DND-41 (cell line): ENCODE measurements around the gene MPL.

Experiments
- ATAC-seq: fragments of 200-7000 bp; cut with Tn5 transposase; 3 replicates; pipeline ENCODE4 v1.9.1; 2021; ENCODE audit warnings: low read depth; ENCODE audit not compliant: insufficient read depth
- DNase-seq: peaks from one replicate; pipeline ENCODE4 v3.0.0-alpha.2; 2020
- H2AFZ ChIP-seq: 2 replicates; pipeline ENCODE4 v1.6.0; 2012; ENCODE audit warnings: low read depth, low read length
- H3K27ac ChIP-seq: 2 replicates; pipeline ENCODE4 v1.5.1; 2012; ENCODE audit warnings: low read length, inconsistent platforms
- H3K27me3 ChIP-seq: fragments of 200-600 bp; sonication (generic); 2 replicates; pipeline ENCODE4 v1.6.0; 2012; ENCODE audit warnings: low read length, mild to moderate bottlenecking, inconsistent platforms; ENCODE audit not compliant: insufficient read depth, poor library complexity
- H3K36me3 ChIP-seq: 2 replicates; pipeline ENCODE4 v1.5.1; 2012; ENCODE audit warnings: low read length, inconsistent platforms; ENCODE audit not compliant: insufficient read depth
- H3K4me1 ChIP-seq: 2 replicates; pipeline ENCODE4 v1.5.1; 2012; ENCODE audit warnings: mild to moderate bottlenecking, low read length; ENCODE audit not compliant: insufficient read depth
- H3K4me2 ChIP-seq: 2 replicates; pipeline ENCODE4 v1.6.0; 2012; ENCODE audit warnings: mild to moderate bottlenecking, moderate library complexity, low read length, inconsistent platforms; ENCODE audit not compliant: insufficient read depth
- H3K4me3 ChIP-seq, 2 experiments: fragments of 200-600 bp in 1 of 2; shearing (Covaris generic) in 1 of 2; 2 replicates each; pipeline ENCODE4 v1.5.1; 2012 to 2016; ENCODE audit warnings: inconsistent platforms in 2 of 2, low read length in 2 of 2, mild to moderate bottlenecking in 2 of 2, low read depth in 1 of 2, moderate library complexity in 1 of 2
- H3K79me2 ChIP-seq: 2 replicates; pipeline ENCODE4 v1.6.0; 2012; ENCODE audit warnings: low read length, inconsistent platforms; ENCODE audit not compliant: insufficient read depth
- H3K9ac ChIP-seq: 2 replicates; pipeline ENCODE4 v1.6.0; 2012; ENCODE audit warnings: low read depth, mild to moderate bottlenecking, inconsistent platforms, low read length, moderate library complexity
- H3K9me3 ChIP-seq: 2 replicates; pipeline ENCODE4 v1.5.1; 2012; ENCODE audit warnings: low read length, moderate library complexity, mild to moderate bottlenecking, inconsistent platforms; ENCODE audit not compliant: insufficient read depth, severe bottlenecking
- H4K20me1 ChIP-seq: 2 replicates; pipeline ENCODE4 v1.6.0; 2012; ENCODE audit warnings: low read length; ENCODE audit not compliant: insufficient read depth
- CTCF ChIP-seq: IDR thresholded peaks from 2 replicates; pipeline ENCODE4 v1.5.1; 2012; ENCODE audit warnings: borderline replicate concordance, low read length, moderate library complexity, mild to moderate bottlenecking; ENCODE audit not compliant: poor library complexity, severe bottlenecking; ENCODE audit errors: extremely low read depth
- EZH2 ChIP-seq: IDR thresholded peaks from 3 replicates; pipeline ENCODE4 v1.6.1; 2012; ENCODE audit warnings: borderline replicate concordance, low read depth, mild to moderate bottlenecking, moderate library complexity, low read length, inconsistent platforms; ENCODE audit not compliant: severe bottlenecking

MPL gene

GRCh38 chr1:43312212-43312623, 25.4 kb upstream of the MPL start:
- no peaks in the 10 kb centered on the region for H3K36me3 ChIP-seq
- no peaks in the 10 kb centered on the region for H3K4me1 ChIP-seq
- no peak overlapping the region for H2AFZ ChIP-seq
- no peak overlapping the region for H3K4me2 ChIP-seq
- H3K27ac ChIP-seq: no peak overlapping the region
- no peaks in the 10 kb centered on the region for H3K9me3 ChIP-seq
- H3K4me3 ChIP-seq: no peak overlapping the region
- no peaks in the 10 kb centered on the region for H3K79me2 ChIP-seq
- DNase-seq (no peak), ATAC-seq (no peak)
- H3K9ac ChIP-seq: no peak overlapping the region
- no peaks in the 10 kb centered on the region for H4K20me1 ChIP-seq
- TF ChIP-seq CTCF: no peak
- TF ChIP-seq EZH2: no peak
- no peaks in the 10 kb centered on the region for H3K27me3 ChIP-seq

DNA sequence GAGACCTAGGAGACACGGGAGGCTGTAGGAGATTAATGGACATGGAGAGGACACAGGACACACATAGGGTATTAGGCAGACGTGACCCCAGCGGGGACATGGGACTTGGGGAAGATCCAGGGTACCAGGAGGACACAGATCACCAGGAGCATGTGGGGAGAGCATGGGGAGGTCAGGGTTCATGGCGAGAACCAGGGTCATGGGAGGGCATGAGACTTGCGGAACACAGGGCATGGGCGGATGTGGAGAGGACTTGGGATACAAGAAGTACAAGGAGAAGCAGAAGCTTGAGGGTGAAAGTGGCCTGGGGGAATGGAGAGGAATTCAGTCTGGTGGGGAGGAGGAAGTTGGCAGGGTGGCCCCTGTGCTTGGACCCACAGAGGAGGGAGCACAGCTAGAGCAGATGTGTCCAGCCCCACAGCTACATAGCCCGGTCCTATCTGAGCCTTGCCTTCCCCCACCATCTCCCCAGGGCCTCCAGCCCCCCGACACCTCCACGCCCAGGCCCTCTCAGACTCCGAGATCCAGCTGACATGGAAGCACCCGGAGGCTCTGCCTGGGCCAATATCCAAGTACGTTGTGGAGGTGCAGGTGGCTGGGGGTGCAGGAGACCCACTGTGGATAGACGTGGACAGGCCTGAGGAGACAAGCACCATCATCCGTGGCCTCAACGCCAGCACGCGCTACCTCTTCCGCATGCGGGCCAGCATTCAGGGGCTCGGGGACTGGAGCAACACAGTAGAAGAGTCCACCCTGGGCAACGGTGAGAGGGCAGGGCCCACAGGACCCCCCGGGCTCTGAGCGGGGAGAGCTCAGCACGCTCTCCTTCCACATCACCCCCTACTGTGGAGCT, 24.7 kb upstream of the MPL start:
- H3K36me3 ChIP-seq: no peaks in the 10 kb centered on the region
- no peaks in the 10 kb centered on the region for H3K79me2 ChIP-seq
- H3K9ac ChIP-seq: no peak overlapping the region
- ATAC-seq (no peak), DNase-seq (no peak)
- H3K27ac ChIP-seq: no peak overlapping the region
- H3K4me1 ChIP-seq: no peaks in the 10 kb centered on the region
- H3K4me2 ChIP-seq: no peak overlapping the region
- H2AFZ ChIP-seq: no peak overlapping the region
- H3K27me3 ChIP-seq: no peaks in the 10 kb centered on the region
- no peak overlapping the region for H3K4me3 ChIP-seq
- no peaks in the 10 kb centered on the region for H4K20me1 ChIP-seq
- no peak for TF ChIP-seq CTCF
- TF ChIP-seq EZH2: no peak
- no peaks in the 10 kb centered on the region for H3K9me3 ChIP-seq

DNA sequence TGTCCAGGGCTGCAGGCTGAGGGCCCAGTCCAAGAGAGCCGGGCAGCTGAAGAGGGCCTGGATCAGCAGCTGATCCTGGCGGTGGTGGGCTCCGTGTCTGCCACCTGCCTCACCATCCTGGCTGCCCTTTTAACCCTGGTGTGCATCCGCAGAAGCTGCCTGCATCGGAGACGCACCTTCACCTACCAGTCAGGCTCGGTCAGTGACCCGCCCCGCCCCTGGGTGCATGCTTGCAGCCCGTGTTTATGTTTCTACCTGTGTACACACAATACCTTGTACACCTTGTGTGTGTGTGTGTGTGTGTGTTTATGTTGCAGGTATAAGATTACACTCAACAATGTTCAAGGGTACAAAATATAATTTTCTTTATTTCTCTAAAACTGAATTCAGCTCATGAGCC, 23.8 kb upstream of the MPL start:
- no peaks in the 10 kb centered on the region for H3K9me3 ChIP-seq
- no peak overlapping the region for H3K4me2 ChIP-seq
- no peak for TF ChIP-seq EZH2
- no peak for TF ChIP-seq CTCF
- H2AFZ ChIP-seq: no peak overlapping the region
- no peak overlapping the region for H3K4me3 ChIP-seq
- no peak overlapping the region for H3K9ac ChIP-seq
- no peak for ATAC-seq
- H3K79me2 ChIP-seq: no peaks in the 10 kb centered on the region
- no peaks in the 10 kb centered on the region for H3K4me1 ChIP-seq
- H4K20me1 ChIP-seq: no peaks in the 10 kb centered on the region
- no peak overlapping the region for H3K27ac ChIP-seq
- no peaks in the 10 kb centered on the region for H3K27me3 ChIP-seq
- no peak for DNase-seq
- no peaks in the 10 kb centered on the region for H3K36me3 ChIP-seq
